ENCODE measurements around the gene PEX14. TPM values are rescaled to one million over a fixed set of nuclear protein-coding genes. Genes with fewer than 3 reads are reported as not detected.

Gene PEX14
- total RNA-seq, 2 donors from 2014 or later, result 24.3 to 26.0 TPM

- no peak for DNase-seq
- H3K4me1 ChIP-seq (ENCODE audit: control insufficient read depth, insufficient read depth, low read length), result peaks cover 6% of the 10 kb centered on the region
- WGBS, 2 experiments (ENCODE audit: insufficient coverage in 1 of 2, insufficient read length in 1 of 2), result 88 to 97% methylated on average over 3 of the region's 3 CpGs
- no peak overlapping the region for H3K9ac ChIP-seq (ENCODE audit: extremely low read depth, low read length, poor library complexity, severe bottlenecking)
- H3K27ac ChIP-seq (ENCODE audit: low read depth, low read length), result no peak overlapping the region
- no peak overlapping the region for H3K4me3 Mint-ChIP-seq
- H3K4me3 ChIP-seq (ENCODE audit: low read length), result no peak overlapping the region
- peaks cover 22% of the 10 kb centered on the region for H3K4me1 Mint-ChIP-seq
- H3K27me3 ChIP-seq (ENCODE audit: control insufficient read depth, insufficient read depth, low read length, poor library complexity, severe bottlenecking), result no peaks in the 10 kb centered on the region
- no peaks in the 10 kb centered on the region for H3K9me3 Mint-ChIP-seq
- H3K36me3 ChIP-seq (ENCODE audit: control insufficient read depth, insufficient read depth, low read length), result no peaks in the 10 kb centered on the region
- no peaks in the 10 kb centered on the region for H3K27me3 Mint-ChIP-seq (ENCODE audit: insufficient read depth)
- peaks cover 3% of the 10 kb centered on the region for H3K36me3 Mint-ChIP-seq (ENCODE audit: low read depth)
- H3K9me3 ChIP-seq (ENCODE audit: control insufficient read depth, low read length), result no peaks in the 10 kb centered on the region
- TF ChIP-seq CTCF (conservative IDR thresholded peaks at IDR 0.05), result no peak
- H3K27ac Mint-ChIP-seq, result no peak overlapping the region
Measured at GRCh38 chr1:10522322-10522860, 47.6 kb downstream of the PEX14 start.

GRCh38 chr1:10525208-10525607 lies 50.5 kb downstream of the PEX14 start:
- Histone ChIP-seq H3K27me3 (ENCODE audit: control insufficient read depth, insufficient read depth, low read length, poor library complexity, severe bottlenecking) (no peaks in the 10 kb centered on the region), H3K9me3 (ENCODE audit: control insufficient read depth, low read length) (no peaks in the 10 kb centered on the region), H3K4me3 (ENCODE audit: low read length) (no peak overlapping the region), H3K9ac (ENCODE audit: extremely low read depth, low read length, poor library complexity, severe bottlenecking) (no peak overlapping the region), H3K36me3 (ENCODE audit: control insufficient read depth, insufficient read depth, low read length) (no peaks in the 10 kb centered on the region), H3K27ac (ENCODE audit: low read depth, low read length) (no peak overlapping the region), H3K4me1 (ENCODE audit: control insufficient read depth, insufficient read depth, low read length) (peaks cover 11% of the 10 kb centered on the region)
- WGBS, 2 experiments (ENCODE audit: insufficient coverage in 1 of 2, insufficient read length in 1 of 2), result 80 to 96% methylated on average over 1 to 5 of the region's 5 CpGs
- Mint-ChIP-seq H3K36me3 (ENCODE audit: low read depth) (no peaks in the 10 kb centered on the region), H3K27me3 (ENCODE audit: insufficient read depth) (no peaks in the 10 kb centered on the region), H3K4me1 (peaks cover 32% of the 10 kb centered on the region), H3K4me3 (no peak overlapping the region), H3K27ac (no peak overlapping the region), H3K9me3 (no peaks in the 10 kb centered on the region)
- DNase-seq, result no peak
- TF ChIP-seq CTCF (conservative IDR thresholded peaks at IDR 0.05), result no peak

GRCh38 chr1:10528066-10529014 lies 53.6 kb downstream of the PEX14 start:
- Mint-ChIP-seq H3K27me3 (ENCODE audit: insufficient read depth) (no peaks in the 10 kb centered on the region), H3K27ac (peak overlapping the region; percentile 77), H3K4me3 (no peak overlapping the region), H3K36me3 (ENCODE audit: low read depth) (no peaks in the 10 kb centered on the region), H3K4me1 (peaks cover 47% of the 10 kb centered on the region), H3K9me3 (no peaks in the 10 kb centered on the region)
- DNase-seq, result peak; percentile 55
- WGBS, 2 experiments (ENCODE audit: insufficient coverage in 1 of 2, insufficient read length in 1 of 2), result 47 to 54% methylated on average over 12 to 13 of the region's 13 CpGs
- peaks cover 20% of the 10 kb centered on the region for H3K4me1 ChIP-seq (ENCODE audit: control insufficient read depth, insufficient read depth, low read length)
- H3K36me3 ChIP-seq (ENCODE audit: control insufficient read depth, insufficient read depth, low read length), result no peaks in the 10 kb centered on the region
- no peak overlapping the region for H3K4me3 ChIP-seq (ENCODE audit: low read length)
- H3K27ac ChIP-seq (ENCODE audit: low read depth, low read length), result peak overlapping the region; percentile 3
- no peak overlapping the region for H3K9ac ChIP-seq (ENCODE audit: extremely low read depth, low read length, poor library complexity, severe bottlenecking)
- no peak for TF ChIP-seq CTCF (conservative IDR thresholded peaks at IDR 0.05)
- H3K9me3 ChIP-seq (ENCODE audit: control insufficient read depth, low read length), result no peaks in the 10 kb centered on the region
- no peaks in the 10 kb centered on the region for H3K27me3 ChIP-seq (ENCODE audit: control insufficient read depth, insufficient read depth, low read length, poor library complexity, severe bottlenecking)

Measured in endodermal cell (in vitro differentiated cells).